ENCODE measurements around the gene FXYD2.

DNA sequence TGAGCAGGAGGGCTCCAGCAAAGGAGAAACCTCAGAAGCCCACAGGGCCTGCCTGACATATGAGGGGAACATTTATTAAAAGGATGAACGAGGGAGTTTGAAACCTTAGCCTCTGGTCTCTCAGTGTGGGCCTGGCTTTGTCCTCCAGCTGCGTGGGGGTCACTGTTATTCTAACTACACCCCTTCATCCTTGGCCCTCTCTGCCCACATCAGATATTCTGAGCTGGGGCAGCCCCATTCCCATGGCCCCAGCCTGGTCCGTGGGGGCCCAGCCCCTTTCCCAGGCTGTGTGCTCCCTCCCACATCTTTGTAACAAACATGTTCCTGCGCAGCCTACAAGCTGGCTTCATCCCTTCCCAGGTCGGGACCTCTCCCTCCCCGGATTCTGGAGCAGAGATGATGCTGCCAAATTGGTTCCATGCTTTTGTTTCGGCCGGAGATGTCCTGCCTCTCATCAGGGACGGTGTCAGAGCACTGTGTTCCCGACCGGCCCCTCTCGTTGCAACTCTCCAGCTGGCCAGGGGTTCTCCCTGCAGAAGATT is 47.9 kb upstream of the FXYD2 start:
- TF ChIP-seq RFX5 (IDR thresholded peaks at IDR 0.05; ENCODE audit: low read depth, low read length), result no peak
- no peak for TF ChIP-seq POLR2A (IDR thresholded peaks at IDR 0.05; ENCODE audit: low read depth, low read length)
- no peak for TF ChIP-seq CEBPB (IDR thresholded peaks at IDR 0.05; ENCODE audit: low read depth, low read length)
- TF ChIP-seq, protein P1, sequence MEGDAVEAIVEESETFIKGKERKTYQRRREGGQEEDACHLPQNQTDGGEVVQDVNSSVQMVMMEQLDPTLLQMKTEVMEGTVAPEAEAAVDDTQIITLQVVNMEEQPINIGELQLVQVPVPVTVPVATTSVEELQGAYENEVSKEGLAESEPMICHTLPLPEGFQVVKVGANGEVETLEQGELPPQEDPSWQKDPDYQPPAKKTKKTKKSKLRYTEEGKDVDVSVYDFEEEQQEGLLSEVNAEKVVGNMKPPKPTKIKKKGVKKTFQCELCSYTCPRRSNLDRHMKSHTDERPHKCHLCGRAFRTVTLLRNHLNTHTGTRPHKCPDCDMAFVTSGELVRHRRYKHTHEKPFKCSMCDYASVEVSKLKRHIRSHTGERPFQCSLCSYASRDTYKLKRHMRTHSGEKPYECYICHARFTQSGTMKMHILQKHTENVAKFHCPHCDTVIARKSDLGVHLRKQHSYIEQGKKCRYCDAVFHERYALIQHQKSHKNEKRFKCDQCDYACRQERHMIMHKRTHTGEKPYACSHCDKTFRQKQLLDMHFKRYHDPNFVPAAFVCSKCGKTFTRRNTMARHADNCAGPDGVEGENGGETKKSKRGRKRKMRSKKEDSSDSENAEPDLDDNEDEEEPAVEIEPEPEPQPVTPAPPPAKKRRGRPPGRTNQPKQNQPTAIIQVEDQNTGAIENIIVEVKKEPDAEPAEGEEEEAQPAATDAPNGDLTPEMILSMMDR (conservative IDR thresholded peaks at IDR 0.05; ENCODE audit: low read depth, low read length), result no peak
- no peak for TF ChIP-seq SMC3 (IDR thresholded peaks at IDR 0.05; ENCODE audit: low read depth, low read length)
- TF ChIP-seq MAFK (IDR thresholded peaks at IDR 0.05; ENCODE audit: low read depth, low read length), result no peak

All from IMR-90 (cell line).